HEK293 (cell line): Measurements from ENCODE around the gene HSD11B1.

Experiments
- CTCF ChIP-seq: fragments of 450-650 bp; formaldehyde crosslinking; IDR thresholded peaks from 2 replicates; pipeline ENCODE4 v1.5.1; 2016; ENCODE audit warnings: missing biosample characterization, missing genetic modification characterization
- INSM2 ChIP-seq: fragments of 450-650 bp; formaldehyde crosslinking; IDR thresholded peaks from 2 replicates; pipeline ENCODE4 v1.5.1; 2016; ENCODE audit warnings: missing biosample characterization, missing genetic modification characterization
- SALL2 ChIP-seq: fragments of 450-650 bp; formaldehyde crosslinking; IDR thresholded peaks from 2 replicates; pipeline ENCODE4 v1.5.0; 2017; ENCODE audit warnings: missing biosample characterization, mild to moderate bottlenecking, missing genetic modification characterization, borderline replicate concordance
- ZNF10 ChIP-seq: fragments of 450-650 bp; formaldehyde crosslinking; IDR thresholded peaks from 2 replicates; pipeline ENCODE4 v1.5.1; 2017; ENCODE audit warnings: missing biosample characterization, missing genetic modification characterization
- ZNF140 ChIP-seq: fragments of 450-650 bp; formaldehyde crosslinking; IDR thresholded peaks from 2 replicates; pipeline ENCODE4 v1.5.1; 2016; ENCODE audit warnings: missing biosample characterization, missing genetic modification characterization
- ZNF157 ChIP-seq: fragments of 450-650 bp; formaldehyde crosslinking; IDR thresholded peaks from 2 replicates; pipeline ENCODE4 v1.5.1; 2016; ENCODE audit warnings: missing biosample characterization, missing genetic modification characterization
- ZNF274 ChIP-seq, 2 experiments: fragments of 200-500 bp in 1 of 2; fragments of 450-650 bp in 1 of 2; sonication (Bioruptor generic) in 1 of 2; formaldehyde crosslinking in 1 of 2; IDR thresholded peaks; 2 replicates each; pipeline versions ENCODE4 v1.5.1 to v1.6.1; 2014 to 2016; ENCODE audit warnings: borderline replicate concordance in 1 of 2, inconsistent platforms in 1 of 2, low read length in 1 of 2, missing biosample characterization in 1 of 2, missing genetic modification characterization in 1 of 2
- ZNF501 ChIP-seq: fragments of 450-650 bp; formaldehyde crosslinking; IDR thresholded peaks from 2 replicates; pipeline ENCODE4 v1.5.1; 2016; ENCODE audit warnings: missing biosample characterization, missing genetic modification characterization
- ZNF549 ChIP-seq: fragments of 450-650 bp; IDR thresholded peaks from 2 replicates; pipeline ENCODE4 v1.5.1; 2018; ENCODE audit warnings: missing biosample characterization, missing genetic modification characterization, mild to moderate bottlenecking, inconsistent platforms, moderate library complexity
- ZNF596 ChIP-seq: fragments of 450-650 bp; IDR thresholded peaks from 2 replicates; pipeline ENCODE4 v1.5.0; 2018; ENCODE audit warnings: missing biosample characterization, mild to moderate bottlenecking, missing genetic modification characterization, moderate library complexity
- ZNF660 ChIP-seq: fragments of 450-650 bp; IDR thresholded peaks from 2 replicates; pipeline ENCODE4 v1.5.1; 2018; ENCODE audit warnings: missing biosample characterization, mild to moderate bottlenecking, missing genetic modification characterization
- TF ChIP-seq, protein P1 (sequence below): fragments of 450-650 bp; formaldehyde crosslinking; conservative IDR thresholded peaks from 2 replicates; pipeline ENCODE4 v1.5.1; 2016; ENCODE audit warnings: low read depth, missing biosample characterization, missing genetic modification characterization

- TF ChIP-seq ZNF660 (no peak), CTCF (tag by site-specific recombination) (no peak), ZNF501 (tag by site-specific recombination) (no peak), ZNF274 (IDR thresholded peaks at IDR 0.05; ENCODE audit: low read length) (no peak), ZNF274 (tag by site-specific recombination; IDR thresholded peaks at IDR 0.05; ENCODE audit: borderline replicate concordance) (no peak), ZNF157 (tag by site-specific recombination) (no peak), ZNF596 (tag by site-specific recombination) (no peak), ZNF10 (tag by site-specific recombination) (no peak), ZNF140 (tag by site-specific recombination) (no peak), INSM2 (tag by site-specific recombination) (no peak), SALL2 (no peak), ZNF549 (tag by site-specific recombination) (no peak)
- TF ChIP-seq, protein P1, sequence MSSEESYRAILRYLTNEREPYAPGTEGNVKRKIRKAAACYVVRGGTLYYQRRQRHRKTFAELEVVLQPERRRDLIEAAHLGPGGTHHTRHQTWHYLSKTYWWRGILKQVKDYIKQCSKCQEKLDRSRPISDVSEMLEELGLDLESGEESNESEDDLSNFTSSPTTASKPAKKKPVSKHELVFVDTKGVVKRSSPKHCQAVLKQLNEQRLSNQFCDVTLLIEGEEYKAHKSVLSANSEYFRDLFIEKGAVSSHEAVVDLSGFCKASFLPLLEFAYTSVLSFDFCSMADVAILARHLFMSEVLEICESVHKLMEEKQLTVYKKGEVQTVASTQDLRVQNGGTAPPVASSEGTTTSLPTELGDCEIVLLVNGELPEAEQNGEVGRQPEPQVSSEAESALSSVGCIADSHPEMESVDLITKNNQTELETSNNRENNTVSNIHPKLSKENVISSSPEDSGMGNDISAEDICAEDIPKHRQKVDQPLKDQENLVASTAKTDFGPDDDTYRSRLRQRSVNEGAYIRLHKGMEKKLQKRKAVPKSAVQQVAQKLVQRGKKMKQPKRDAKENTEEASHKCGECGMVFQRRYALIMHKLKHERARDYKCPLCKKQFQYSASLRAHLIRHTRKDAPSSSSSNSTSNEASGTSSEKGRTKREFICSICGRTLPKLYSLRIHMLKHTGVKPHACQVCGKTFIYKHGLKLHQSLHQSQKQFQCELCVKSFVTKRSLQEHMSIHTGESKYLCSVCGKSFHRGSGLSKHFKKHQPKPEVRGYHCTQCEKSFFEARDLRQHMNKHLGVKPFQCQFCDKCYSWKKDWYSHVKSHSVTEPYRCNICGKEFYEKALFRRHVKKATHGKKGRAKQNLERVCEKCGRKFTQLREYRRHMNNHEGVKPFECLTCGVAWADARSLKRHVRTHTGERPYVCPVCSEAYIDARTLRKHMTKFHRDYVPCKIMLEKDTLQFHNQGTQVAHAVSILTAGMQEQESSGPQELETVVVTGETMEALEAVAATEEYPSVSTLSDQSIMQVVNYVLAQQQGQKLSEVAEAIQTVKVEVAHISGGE = no peak
These were observed 69.9 kb downstream of the HSD11B1 start for GRCh38 chr1:209774592-209774991.
